ENCODE results near the gene NRG3. TPM values are rescaled to one million over a fixed set of nuclear protein-coding genes. Genes with fewer than 3 reads are reported as not detected.

NRG3 gene
- total RNA-seq, 2 experiments from 2014 or later = not detected

DNA sequence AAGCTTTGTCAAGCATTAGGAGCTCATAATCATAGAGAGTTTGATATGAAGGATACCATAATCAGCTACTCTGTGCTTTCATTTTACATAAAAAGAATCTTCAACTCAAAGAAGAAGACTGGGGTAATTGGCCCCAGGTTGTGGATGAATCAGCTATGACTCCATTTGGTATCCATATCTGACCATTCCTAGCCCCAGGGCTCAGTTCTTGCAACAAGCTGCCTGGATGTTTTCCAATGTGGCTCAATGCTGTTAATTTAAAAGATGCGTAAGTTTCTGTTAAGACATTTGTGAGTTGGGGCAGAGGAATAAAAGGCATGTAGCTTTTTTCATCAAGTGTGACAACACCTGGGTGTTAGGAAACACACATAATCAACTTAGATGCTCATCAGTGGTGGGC is 951.1 kb downstream of the NRG3 start:
- no peak for DNase-seq
- Histone ChIP-seq H3K9me3 (ENCODE audit: control insufficient read depth in 1 of 2, insufficient read depth in 1 of 2, low read length in 2 of 2) (no peaks in the 10 kb centered on the region), H3K4me3 (ENCODE audit: low read length) (no peak overlapping the region), H3K36me3 (ENCODE audit: insufficient read depth, low read length) (no peaks in the 10 kb centered on the region), H3K27ac (ENCODE audit: low read depth in 1 of 2, low read length in 2 of 2) (no peak overlapping the region), H3K27me3 (ENCODE audit: control insufficient read depth in 1 of 2, insufficient read depth in 2 of 2, low read length in 2 of 2) (no peaks in the 10 kb centered on the region), H3K4me1 (ENCODE audit: insufficient read depth, low read length) (no peaks in the 10 kb centered on the region)
- no peak for ATAC-seq (ENCODE audit: poor library complexity)
- Mint-ChIP-seq H3K4me1 (ENCODE audit: low read depth) (no peaks in the 10 kb centered on the region), H3K4me3 (no peak overlapping the region), H3K27ac (no peak overlapping the region), H3K27me3 (no peaks in the 10 kb centered on the region), H3K9me3 (no peaks in the 10 kb centered on the region), H3K36me3 (ENCODE audit: low read depth) (no peaks in the 10 kb centered on the region)
- CTCF ChIA-PET = interaction anchor here (1.2 kb wide), 1 partner anchor 46 kb away, joined by 3 read pairs; no protein-coding TSS in a partner anchor
- intact Hi-C loops (cut with DNase I, micrococcal nuclease) = no loop called here
- POLR2A ChIA-PET = no interaction called here
- TF ChIP-seq, protein P1, sequence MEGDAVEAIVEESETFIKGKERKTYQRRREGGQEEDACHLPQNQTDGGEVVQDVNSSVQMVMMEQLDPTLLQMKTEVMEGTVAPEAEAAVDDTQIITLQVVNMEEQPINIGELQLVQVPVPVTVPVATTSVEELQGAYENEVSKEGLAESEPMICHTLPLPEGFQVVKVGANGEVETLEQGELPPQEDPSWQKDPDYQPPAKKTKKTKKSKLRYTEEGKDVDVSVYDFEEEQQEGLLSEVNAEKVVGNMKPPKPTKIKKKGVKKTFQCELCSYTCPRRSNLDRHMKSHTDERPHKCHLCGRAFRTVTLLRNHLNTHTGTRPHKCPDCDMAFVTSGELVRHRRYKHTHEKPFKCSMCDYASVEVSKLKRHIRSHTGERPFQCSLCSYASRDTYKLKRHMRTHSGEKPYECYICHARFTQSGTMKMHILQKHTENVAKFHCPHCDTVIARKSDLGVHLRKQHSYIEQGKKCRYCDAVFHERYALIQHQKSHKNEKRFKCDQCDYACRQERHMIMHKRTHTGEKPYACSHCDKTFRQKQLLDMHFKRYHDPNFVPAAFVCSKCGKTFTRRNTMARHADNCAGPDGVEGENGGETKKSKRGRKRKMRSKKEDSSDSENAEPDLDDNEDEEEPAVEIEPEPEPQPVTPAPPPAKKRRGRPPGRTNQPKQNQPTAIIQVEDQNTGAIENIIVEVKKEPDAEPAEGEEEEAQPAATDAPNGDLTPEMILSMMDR (IDR thresholded peaks at IDR 0.05) = no peak

DNA sequence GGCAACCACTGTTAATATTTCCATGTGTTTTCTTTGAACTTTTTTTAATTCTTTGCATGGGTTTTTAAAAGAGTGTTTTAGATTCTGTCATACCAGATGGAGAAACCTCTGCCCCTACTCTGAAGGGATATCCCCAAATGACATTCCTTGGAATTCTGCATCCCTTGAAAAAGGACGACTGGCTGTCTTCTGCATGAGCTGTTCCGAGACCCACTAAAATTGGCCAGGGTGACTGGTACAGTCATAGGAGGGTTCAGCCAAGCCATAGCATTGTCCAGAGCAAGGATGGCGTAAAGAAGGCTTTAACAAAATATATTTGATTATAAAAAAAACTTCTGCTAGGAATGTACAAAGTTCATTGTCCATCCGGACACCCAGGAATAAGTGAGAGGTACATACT is 952.9 kb downstream of the NRG3 start:
- H3K36me3 ChIP-seq (ENCODE audit: insufficient read depth, low read length) = no peaks in the 10 kb centered on the region
- intact Hi-C loops (cut with DNase I, micrococcal nuclease) = no loop called here
- no peak for DNase-seq
- no peak overlapping the region for H3K27ac Mint-ChIP-seq
- H3K4me1 ChIP-seq (ENCODE audit: insufficient read depth, low read length) = no peaks in the 10 kb centered on the region
- no peak for ATAC-seq (ENCODE audit: poor library complexity)
- no peak overlapping the region for H3K4me3 Mint-ChIP-seq
- H3K9me3 ChIP-seq (ENCODE audit: control insufficient read depth in 1 of 2, insufficient read depth in 1 of 2, low read length in 2 of 2) = no peaks in the 10 kb centered on the region
- no peaks in the 10 kb centered on the region for H3K36me3 Mint-ChIP-seq (ENCODE audit: low read depth)
- no peaks in the 10 kb centered on the region for H3K4me1 Mint-ChIP-seq (ENCODE audit: low read depth)
- no peak overlapping the region for H3K27ac ChIP-seq (ENCODE audit: low read depth in 1 of 2, low read length in 2 of 2)
- H3K27me3 ChIP-seq (ENCODE audit: control insufficient read depth in 1 of 2, insufficient read depth in 2 of 2, low read length in 2 of 2) = no peaks in the 10 kb centered on the region
- POLR2A ChIA-PET = no interaction called here
- TF ChIP-seq, protein P1 (IDR thresholded peaks at IDR 0.05) = no peak
- no peak overlapping the region for H3K4me3 ChIP-seq (ENCODE audit: low read length)
- no peaks in the 10 kb centered on the region for H3K27me3 Mint-ChIP-seq
- H3K9me3 Mint-ChIP-seq = no peaks in the 10 kb centered on the region
- CTCF ChIA-PET = no interaction called here

GRCh38 chr10:82847242-82847641 is 972.2 kb downstream of the NRG3 start:
- Mint-ChIP-seq H3K27ac (no peak overlapping the region), H3K4me1 (ENCODE audit: low read depth) (no peaks in the 10 kb centered on the region), H3K27me3 (no peaks in the 10 kb centered on the region), H3K9me3 (peaks cover 8% of the 10 kb centered on the region), H3K4me3 (no peak overlapping the region), H3K36me3 (ENCODE audit: low read depth) (no peaks in the 10 kb centered on the region)
- H3K36me3 ChIP-seq (ENCODE audit: insufficient read depth, low read length) = no peaks in the 10 kb centered on the region
- intact Hi-C loops (cut with DNase I, micrococcal nuclease) = no loop called here
- ChIA-PET POLR2A (no interaction called here), CTCF (interaction anchor here (0.6 kb wide), 1 partner anchor 30 kb away, joined by 3 read pairs; no protein-coding TSS in a partner anchor)
- no peak for DNase-seq
- no peaks in the 10 kb centered on the region for H3K4me1 ChIP-seq (ENCODE audit: insufficient read depth, low read length)
- ATAC-seq (ENCODE audit: poor library complexity) = no peak
- no peak overlapping the region for H3K4me3 ChIP-seq (ENCODE audit: low read length)
- H3K9me3 ChIP-seq (ENCODE audit: control insufficient read depth in 1 of 2, insufficient read depth in 1 of 2, low read length in 2 of 2) = no peaks in the 10 kb centered on the region
- H3K27me3 ChIP-seq (ENCODE audit: control insufficient read depth in 1 of 2, insufficient read depth in 2 of 2, low read length in 2 of 2) = no peaks in the 10 kb centered on the region
- no peak overlapping the region for H3K27ac ChIP-seq (ENCODE audit: low read depth in 1 of 2, low read length in 2 of 2)
- TF ChIP-seq, protein P1 (IDR thresholded peaks at IDR 0.05) = no peak
